A673 (cell line): ENCODE data around the gene NAPSA. TPM values are rescaled to one million over a fixed set of nuclear protein-coding genes. Genes with fewer than 3 reads are reported as not detected.
"Not testable (repeated sequence)": the region's sequence is repeated elsewhere in the genome, so short reads cannot be mapped to it uniquely, and the experiment has no call there.

Experiments used
- BruUV-seq: library from RNA; stranded (reverse); fragments of 400-500 nt; replicated peaks from 2 replicates; lab custom pipeline; 2021; lab: Mats Ljungman, UMichigan
- CTCF ChIA-PET: fragments of 300-600 bp; sonication (Branson Sonifier 250); formaldehyde crosslinking; loops from one replicate; lab custom pipeline; 2022; ENCODE audit warnings: antibody characterized with exemption; lab: Charles Lee
- POLR2A ChIA-PET: fragments of 300-600 bp; sonication (Branson Sonifier 250); formaldehyde crosslinking; loops from one replicate; lab custom pipeline; 2022; ENCODE audit warnings: antibody characterized with exemption; ENCODE audit not compliant: low non-redundant PET; lab: Charles Lee
- DNase-seq: peaks from one replicate; pipeline ENCODE4 v3.0.0-alpha.2; 2015; ENCODE audit warnings: low spot score
- H3K27ac ChIP-seq: fragments of 200-600 bp; sonication (generic); 2 replicates; pipeline ENCODE4 v1.5.1; 2016; ENCODE audit warnings: mixed run types, low read depth, mild to moderate bottlenecking, mixed read lengths, antibody characterized with exemption, low read length; ENCODE audit not compliant: poor library complexity, severe bottlenecking
- H3K27me3 ChIP-seq: fragments of 200-600 bp; sonication (generic); replicated peaks from 2 replicates; pipeline ENCODE4 v1.6.1; 2017; ENCODE audit warnings: mixed run types, low read depth, mild to moderate bottlenecking, mixed read lengths, antibody characterized with exemption, low read length; ENCODE audit not compliant: insufficient read depth, poor library complexity
- H3K36me3 ChIP-seq: fragments of 200-600 bp; sonication (generic); 2 replicates; pipeline ENCODE4 v1.6.1; 2016; ENCODE audit warnings: mixed run types, mild to moderate bottlenecking, mixed read lengths, antibody characterized with exemption, low read length; ENCODE audit not compliant: insufficient read depth, poor library complexity, severe bottlenecking
- H3K4me1 ChIP-seq: fragments of 200-600 bp; sonication (generic); 2 replicates; pipeline ENCODE4 v1.6.1; 2017; ENCODE audit warnings: mixed run types, mild to moderate bottlenecking, mixed read lengths, antibody characterized with exemption, low read length; ENCODE audit not compliant: insufficient read depth, poor library complexity, severe bottlenecking
- H3K4me3 ChIP-seq: fragments of 200-600 bp; sonication (generic); 2 replicates; pipeline ENCODE4 v1.5.1; 2016; ENCODE audit warnings: low read depth, mixed run types, mild to moderate bottlenecking, mixed read lengths, low read length; ENCODE audit not compliant: poor library complexity, severe bottlenecking
- H3K9me3 ChIP-seq: fragments of 200-600 bp; sonication (generic); 2 replicates; pipeline ENCODE4 v1.6.1; 2016; ENCODE audit warnings: mixed run types, low read depth, mild to moderate bottlenecking, mixed read lengths, antibody characterized with exemption, low read length; ENCODE audit not compliant: poor library complexity, severe bottlenecking
- EZH2 ChIP-seq: fragments of 200-600 bp; sonication (generic); IDR thresholded peaks from 2 replicates; pipeline ENCODE4 v1.6.1; 2017; ENCODE audit warnings: borderline replicate concordance, low read depth, mild to moderate bottlenecking, mixed read lengths, antibody characterized with exemption, low read length; ENCODE audit not compliant: poor library complexity, severe bottlenecking
- intact Hi-C: fragments of 100-400 bp; cut with micrococcal nuclease; formaldehyde crosslinking; loops from one replicate; pipeline ENCODE4 v1.10.0; 2022; ENCODE audit not compliant: unreplicated experiment
- total RNA-seq: library from RNA; stranded (reverse); gene quantifications from 2 replicates; pipeline ENCODE4 v1.2.3, GENCODE V29; 2021
- TF ChIP-seq, protein P1 (sequence below): fragments of 300-800, 200-600 bp; sonication (generic); conservative IDR thresholded peaks from 2 replicates; pipeline ENCODE4 v1.5.1; 2017; ENCODE audit warnings: low read depth, mild to moderate bottlenecking, antibody characterized with exemption, low read length, moderate library complexity, mixed read lengths

The NAPSA gene
- total RNA-seq, 1 experiment from 2014 or later: 0.47 TPM

- Histone ChIP-seq H3K27me3 (no peaks in the 10 kb centered on the region), H3K27ac (no peak overlapping the region), H3K9me3 (no peaks in the 10 kb centered on the region), H3K36me3 (no peaks in the 10 kb centered on the region), H3K4me3 (no peak overlapping the region), H3K4me1 (no peaks in the 10 kb centered on the region)
- no peak for TF ChIP-seq EZH2
- TF ChIP-seq, protein P1, sequence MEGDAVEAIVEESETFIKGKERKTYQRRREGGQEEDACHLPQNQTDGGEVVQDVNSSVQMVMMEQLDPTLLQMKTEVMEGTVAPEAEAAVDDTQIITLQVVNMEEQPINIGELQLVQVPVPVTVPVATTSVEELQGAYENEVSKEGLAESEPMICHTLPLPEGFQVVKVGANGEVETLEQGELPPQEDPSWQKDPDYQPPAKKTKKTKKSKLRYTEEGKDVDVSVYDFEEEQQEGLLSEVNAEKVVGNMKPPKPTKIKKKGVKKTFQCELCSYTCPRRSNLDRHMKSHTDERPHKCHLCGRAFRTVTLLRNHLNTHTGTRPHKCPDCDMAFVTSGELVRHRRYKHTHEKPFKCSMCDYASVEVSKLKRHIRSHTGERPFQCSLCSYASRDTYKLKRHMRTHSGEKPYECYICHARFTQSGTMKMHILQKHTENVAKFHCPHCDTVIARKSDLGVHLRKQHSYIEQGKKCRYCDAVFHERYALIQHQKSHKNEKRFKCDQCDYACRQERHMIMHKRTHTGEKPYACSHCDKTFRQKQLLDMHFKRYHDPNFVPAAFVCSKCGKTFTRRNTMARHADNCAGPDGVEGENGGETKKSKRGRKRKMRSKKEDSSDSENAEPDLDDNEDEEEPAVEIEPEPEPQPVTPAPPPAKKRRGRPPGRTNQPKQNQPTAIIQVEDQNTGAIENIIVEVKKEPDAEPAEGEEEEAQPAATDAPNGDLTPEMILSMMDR: no peak
- ChIA-PET POLR2A (no interaction called here), CTCF (no interaction called here)
- intact Hi-C loops: no loop called here
- no TSS peak for BruUV-seq
- DNase-seq: no peak
Observed at GRCh38 chr19:50344661-50345318, 20.6 kb downstream of the NAPSA start.

DNA sequence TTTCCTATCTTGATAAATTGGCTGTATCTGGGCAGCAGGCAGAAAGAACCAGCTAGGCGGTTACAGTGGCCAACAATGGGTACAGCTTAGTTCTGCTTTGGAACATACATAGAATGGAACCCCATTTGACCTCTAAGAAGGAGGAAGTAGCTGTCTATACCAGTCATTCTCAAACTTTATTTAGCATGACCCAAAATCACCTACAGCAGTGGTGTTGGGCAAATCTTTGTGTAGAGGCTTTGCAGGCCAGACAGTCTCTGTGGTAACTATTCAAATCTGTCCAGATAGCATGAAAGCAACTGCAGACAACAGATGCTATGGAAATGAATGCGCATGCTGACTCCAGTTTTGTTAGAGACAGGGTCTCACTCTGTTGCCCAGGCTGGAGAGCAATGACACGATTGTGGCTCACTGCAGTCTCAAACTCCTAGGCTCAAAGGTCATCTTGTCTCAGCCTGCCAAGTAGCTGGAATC, 24.3 kb downstream of the NAPSA start:
- H3K9me3 ChIP-seq: no peaks in the 10 kb centered on the region
- no peaks in the 10 kb centered on the region for H3K4me1 ChIP-seq
- no peaks in the 10 kb centered on the region for H3K27me3 ChIP-seq
- CTCF ChIA-PET: no interaction called here
- no TSS peak for BruUV-seq
- POLR2A ChIA-PET: no interaction called here
- no peak overlapping the region for H3K27ac ChIP-seq
- no peak for DNase-seq
- H3K36me3 ChIP-seq: no peaks in the 10 kb centered on the region
- no peak overlapping the region for H3K4me3 ChIP-seq
- no peak for TF ChIP-seq EZH2
- TF ChIP-seq, protein P1: no peak
- intact Hi-C loops: no loop called here

DNA sequence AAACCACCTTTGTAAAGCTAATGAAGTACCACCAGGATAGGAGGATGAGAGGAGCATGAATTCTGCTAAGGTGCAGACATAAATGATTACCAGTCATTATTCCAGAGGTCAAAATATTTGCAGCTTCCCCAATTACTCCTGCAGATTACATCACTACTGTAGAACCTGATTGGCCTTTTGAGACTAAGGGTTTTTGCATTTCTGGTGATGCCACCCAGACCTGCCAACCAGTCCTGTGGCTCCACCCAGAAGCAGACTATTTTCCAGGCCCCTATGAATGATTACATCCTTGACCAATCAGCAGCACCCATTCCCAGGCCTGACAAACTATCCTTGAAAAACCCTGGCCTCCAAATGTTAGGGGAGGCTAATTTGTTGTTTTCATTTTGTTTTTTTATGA, 25.1 kb downstream of the NAPSA start:
- Histone ChIP-seq H3K9me3 (no peaks in the 10 kb centered on the region), H3K27ac (no peak overlapping the region), H3K27me3 (no peaks in the 10 kb centered on the region), H3K4me3 (no peak overlapping the region), H3K36me3 (no peaks in the 10 kb centered on the region), H3K4me1 (no peaks in the 10 kb centered on the region)
- CTCF ChIA-PET: no interaction called here
- BruUV-seq: no TSS peak
- TF ChIP-seq, protein P1: no peak
- TF ChIP-seq EZH2: no peak
- no peak for DNase-seq
- POLR2A ChIA-PET: interaction anchor here (0.7 kb wide), 1 partner anchor 552 kb away, joined by 3 read pairs; no protein-coding TSS in a partner anchor
- intact Hi-C loops: no loop called here

DNA sequence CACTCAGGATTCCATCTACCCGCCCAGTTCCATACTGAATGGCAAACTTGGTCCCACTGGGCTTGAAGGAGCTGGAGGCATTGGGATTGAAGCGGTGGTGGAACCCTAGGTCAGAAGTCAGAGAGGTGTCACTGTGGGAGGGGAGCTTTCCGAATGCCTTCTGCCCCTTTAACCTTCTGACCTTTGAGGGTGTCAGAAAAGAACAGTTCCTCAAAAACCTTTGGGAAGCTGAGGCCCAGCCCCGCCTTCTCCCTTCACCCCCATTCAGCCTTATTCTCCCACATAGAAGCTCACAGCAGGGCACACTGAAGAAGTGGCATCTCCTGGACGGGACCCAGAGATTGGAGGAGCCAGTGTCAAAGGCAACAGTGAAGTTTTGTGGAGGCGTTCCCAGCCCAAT, 28.4 kb downstream of the NAPSA start:
- CTCF ChIA-PET, H3K9me3 ChIP-seq, H3K36me3 ChIP-seq, H3K4me3 ChIP-seq, BruUV-seq, DNase-seq, POLR2A ChIA-PET, intact Hi-C loops, H3K4me1 ChIP-seq, H3K27me3 ChIP-seq, H3K27ac ChIP-seq: not testable (repeated sequence)
